ENCODE data around the gene SEC24D. TPM values are rescaled to one million over a fixed set of nuclear protein-coding genes. Genes with fewer than 3 reads are reported as not detected.

The SEC24D gene
- total RNA-seq, 1 donor from 2014 or later = 8.2 TPM

DNA sequence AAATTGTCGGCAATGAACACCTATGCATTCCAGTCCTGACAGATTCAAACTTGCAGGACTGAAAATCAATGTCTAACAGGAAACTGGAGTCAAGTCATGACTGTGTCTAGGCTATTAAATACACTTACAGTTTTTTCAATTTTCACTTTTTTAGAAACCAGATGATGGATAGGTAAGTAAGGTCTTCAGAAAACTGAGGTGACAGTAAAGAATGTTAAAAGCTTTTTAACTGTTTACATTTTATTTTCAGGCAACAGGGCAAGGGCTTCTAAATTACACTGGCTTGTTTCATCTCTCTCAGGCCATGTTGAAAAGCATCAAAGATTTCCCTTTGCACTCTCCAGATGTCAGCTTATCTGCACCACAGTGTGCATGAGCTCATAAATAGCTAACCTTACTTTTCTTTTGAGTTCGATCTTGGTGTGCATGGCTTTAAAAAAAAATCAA is 65.2 kb downstream of the SEC24D start:
- Histone ChIP-seq H3K9me3 (ENCODE audit: low read depth) (no peaks in the 10 kb centered on the region), H2AFZ (replicated peaks) (no peak overlapping the region), H3K4me2 (no peak overlapping the region), H3F3A (ENCODE audit: low read depth) (no peaks in the 10 kb centered on the region), H4K20me1 (ENCODE audit: low read depth) (no peaks in the 10 kb centered on the region), H3K4me3 (no peak overlapping the region), H3K27ac (no peak overlapping the region), H3K4me1 (peaks cover 4% of the 10 kb centered on the region), H3K79me2 (ENCODE audit: low read depth) (no peaks in the 10 kb centered on the region), H3K9ac (no peak overlapping the region), H3K36me3 (no peaks in the 10 kb centered on the region), H3K27me3 (no peaks in the 10 kb centered on the region)
- H3K4me1 Mint-ChIP-seq = peaks cover 9% of the 10 kb centered on the region
- DNase-seq (ENCODE audit: low spot score) = no peak
- H3K9me3 Mint-ChIP-seq = no peaks in the 10 kb centered on the region
- peaks cover 7% of the 10 kb centered on the region for H3K36me3 Mint-ChIP-seq
- TF ChIP-seq, protein P1, sequence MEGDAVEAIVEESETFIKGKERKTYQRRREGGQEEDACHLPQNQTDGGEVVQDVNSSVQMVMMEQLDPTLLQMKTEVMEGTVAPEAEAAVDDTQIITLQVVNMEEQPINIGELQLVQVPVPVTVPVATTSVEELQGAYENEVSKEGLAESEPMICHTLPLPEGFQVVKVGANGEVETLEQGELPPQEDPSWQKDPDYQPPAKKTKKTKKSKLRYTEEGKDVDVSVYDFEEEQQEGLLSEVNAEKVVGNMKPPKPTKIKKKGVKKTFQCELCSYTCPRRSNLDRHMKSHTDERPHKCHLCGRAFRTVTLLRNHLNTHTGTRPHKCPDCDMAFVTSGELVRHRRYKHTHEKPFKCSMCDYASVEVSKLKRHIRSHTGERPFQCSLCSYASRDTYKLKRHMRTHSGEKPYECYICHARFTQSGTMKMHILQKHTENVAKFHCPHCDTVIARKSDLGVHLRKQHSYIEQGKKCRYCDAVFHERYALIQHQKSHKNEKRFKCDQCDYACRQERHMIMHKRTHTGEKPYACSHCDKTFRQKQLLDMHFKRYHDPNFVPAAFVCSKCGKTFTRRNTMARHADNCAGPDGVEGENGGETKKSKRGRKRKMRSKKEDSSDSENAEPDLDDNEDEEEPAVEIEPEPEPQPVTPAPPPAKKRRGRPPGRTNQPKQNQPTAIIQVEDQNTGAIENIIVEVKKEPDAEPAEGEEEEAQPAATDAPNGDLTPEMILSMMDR (IDR thresholded peaks at IDR 0.05) = no peak
- no peak overlapping the region for H3K4me3 Mint-ChIP-seq
- no peak overlapping the region for H3K27ac Mint-ChIP-seq
- H3K27me3 Mint-ChIP-seq (ENCODE audit: insufficient read depth, low read depth) = no peaks in the 10 kb centered on the region

DNA sequence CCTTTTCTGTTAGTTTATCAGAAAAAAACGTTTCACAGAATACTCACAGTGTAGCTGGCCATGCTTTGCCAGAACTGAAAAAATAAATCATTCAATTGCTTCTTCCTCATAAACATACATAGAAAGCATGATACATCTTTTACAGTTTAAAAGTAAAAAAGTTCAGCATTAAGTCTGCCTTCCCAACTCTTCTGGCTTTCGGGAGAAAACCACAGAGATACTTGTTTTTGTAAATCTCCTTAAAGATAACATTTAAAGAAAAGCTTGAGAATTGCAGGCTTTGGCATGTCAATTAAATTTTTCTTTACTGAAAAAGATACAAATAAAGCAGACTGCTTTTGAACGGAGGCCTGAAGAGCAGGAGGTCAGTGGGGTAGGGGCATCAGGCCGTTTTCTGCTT is 66.8 kb downstream of the SEC24D start:
- no peaks in the 10 kb centered on the region for H3K9me3 Mint-ChIP-seq
- no peak overlapping the region for H3K9ac ChIP-seq
- H3K79me2 ChIP-seq (ENCODE audit: low read depth) = no peaks in the 10 kb centered on the region
- no peak overlapping the region for H3K4me3 ChIP-seq
- H3K4me1 Mint-ChIP-seq = peaks cover 9% of the 10 kb centered on the region
- no peaks in the 10 kb centered on the region for H3K9me3 ChIP-seq (ENCODE audit: low read depth)
- no peaks in the 10 kb centered on the region for H3K4me1 ChIP-seq
- no peaks in the 10 kb centered on the region for H3K36me3 ChIP-seq
- H3K27ac Mint-ChIP-seq = no peak overlapping the region
- H3F3A ChIP-seq (ENCODE audit: low read depth) = no peaks in the 10 kb centered on the region
- H3K4me2 ChIP-seq = no peak overlapping the region
- TF ChIP-seq EZH2 (IDR thresholded peaks at IDR 0.05) = no peak
- TF ChIP-seq, protein P1 (IDR thresholded peaks at IDR 0.05) = no peak
- TF ChIP-seq EZH2phosphoT487 (IDR thresholded peaks at IDR 0.05) = no peak
- H2AFZ ChIP-seq (replicated peaks) = no peak overlapping the region
- H3K36me3 Mint-ChIP-seq = peaks cover 7% of the 10 kb centered on the region
- H3K4me3 Mint-ChIP-seq = no peak overlapping the region
- H3K27me3 ChIP-seq = no peaks in the 10 kb centered on the region
- DNase-seq (ENCODE audit: low spot score) = no peak
- no peak overlapping the region for H3K27ac ChIP-seq
- H3K27me3 Mint-ChIP-seq (ENCODE audit: insufficient read depth, low read depth) = no peaks in the 10 kb centered on the region
- H4K20me1 ChIP-seq (ENCODE audit: low read depth) = no peaks in the 10 kb centered on the region

DNA sequence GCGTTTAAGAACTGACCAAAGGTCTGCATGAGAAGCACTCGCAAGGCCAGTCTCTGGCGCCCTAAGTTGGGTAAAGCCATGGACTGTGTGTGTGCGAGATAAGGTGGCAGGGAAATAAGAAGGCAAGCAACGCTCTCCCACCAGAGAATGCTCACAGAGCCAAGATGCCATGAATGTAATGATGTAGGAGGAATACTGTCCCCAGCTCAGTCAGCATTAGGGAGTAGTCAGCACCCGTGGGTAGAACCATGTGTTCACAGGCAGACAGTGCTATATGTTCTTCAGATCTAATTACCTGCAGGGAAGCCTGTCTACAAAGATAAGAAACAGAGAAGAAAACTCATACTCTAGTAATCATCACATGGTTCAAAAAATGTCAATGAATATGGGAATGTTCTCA is 68.8 kb downstream of the SEC24D start:
- no peaks in the 10 kb centered on the region for H4K20me1 ChIP-seq (ENCODE audit: low read depth)
- DNase-seq (ENCODE audit: low spot score) = no peak
- H3K27me3 ChIP-seq = no peaks in the 10 kb centered on the region
- peaks cover 11% of the 10 kb centered on the region for H3K36me3 Mint-ChIP-seq
- H3K4me1 Mint-ChIP-seq = peaks cover 9% of the 10 kb centered on the region
- H3K27ac ChIP-seq = no peak overlapping the region
- no peaks in the 10 kb centered on the region for H3K9me3 Mint-ChIP-seq
- H3K4me2 ChIP-seq = no peak overlapping the region
- no peak overlapping the region for H3K4me3 ChIP-seq
- no peaks in the 10 kb centered on the region for H3K36me3 ChIP-seq
- no peaks in the 10 kb centered on the region for H3K27me3 Mint-ChIP-seq (ENCODE audit: insufficient read depth, low read depth)
- H3K9ac ChIP-seq = no peak overlapping the region
- no peak for TF ChIP-seq EZH2phosphoT487 (IDR thresholded peaks at IDR 0.05)
- no peak for TF ChIP-seq EZH2 (IDR thresholded peaks at IDR 0.05)
- TF ChIP-seq, protein P1 (IDR thresholded peaks at IDR 0.05) = no peak
- H3K79me2 ChIP-seq (ENCODE audit: low read depth) = no peaks in the 10 kb centered on the region
- H3K27ac Mint-ChIP-seq = no peak overlapping the region
- H3K9me3 ChIP-seq (ENCODE audit: low read depth) = no peaks in the 10 kb centered on the region
- H2AFZ ChIP-seq (replicated peaks) = no peak overlapping the region
- no peaks in the 10 kb centered on the region for H3K4me1 ChIP-seq
- H3K4me3 Mint-ChIP-seq = no peak overlapping the region
- H3F3A ChIP-seq (ENCODE audit: low read depth) = no peaks in the 10 kb centered on the region

Measured in neural progenitor cell (in vitro differentiated cells).